ENCODE data around the gene SKP2.
"Not testable (repeated sequence)": the region's sequence is repeated elsewhere in the genome, so short reads cannot be mapped to it uniquely, and the experiment has no call there.

GRCh38 chr5:36198783-36199182, 46.9 kb downstream of the SKP2 start:
- not testable (repeated sequence) for TF ChIP-seq CTCF (IDR thresholded peaks at IDR 0.05; ENCODE audit: low read depth, low read length, poor library complexity, severe bottlenecking); EZH2phosphoT487 (IDR thresholded peaks at IDR 0.05; ENCODE audit: borderline replicate concordance, low read length)

All from DOHH2 (cell line).